Fibroblast of upper back skin (primary cell): ENCODE results near the gene LINGO1.

Source experiments
- DNase-seq: peaks from one replicate; pipeline ENCODE4 v3.0.0-alpha.2; 2013

LINGO1 gene

GRCh38 chr15:77589839-77590238, 42.9 kb downstream of the LINGO1 start:
- no peak for DNase-seq

GRCh38 chr15:77588126-77588525, 44.6 kb downstream of the LINGO1 start:
- no peak for DNase-seq

- no peak for DNase-seq
Measured at GRCh38 chr15:77584691-77585090, 48.0 kb downstream of the LINGO1 start.

DNA sequence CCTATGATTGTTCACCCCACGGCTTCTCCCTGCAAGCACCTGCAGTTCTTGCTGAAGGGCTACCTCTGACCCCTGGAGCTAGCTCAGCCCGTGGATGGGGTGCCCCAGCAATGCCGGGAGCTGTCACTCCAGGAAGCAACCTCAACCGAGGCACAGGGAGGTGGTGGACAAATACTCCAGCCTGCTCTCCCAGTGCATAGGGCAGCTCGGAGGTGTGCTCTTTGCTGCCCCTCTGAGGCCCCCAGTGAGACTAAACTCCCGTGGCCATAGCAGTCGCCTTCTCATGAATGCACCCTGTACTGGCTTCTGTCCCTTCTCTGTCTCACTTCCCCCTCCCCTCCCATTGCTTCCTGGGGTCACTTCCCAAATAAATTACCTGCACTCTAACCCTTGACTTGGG, 48.5 kb downstream of the LINGO1 start:
- DNase-seq = no peak

- no peak for DNase-seq
Measured at GRCh38 chr15:77582763-77583162, 49.9 kb downstream of the LINGO1 start.

DNA sequence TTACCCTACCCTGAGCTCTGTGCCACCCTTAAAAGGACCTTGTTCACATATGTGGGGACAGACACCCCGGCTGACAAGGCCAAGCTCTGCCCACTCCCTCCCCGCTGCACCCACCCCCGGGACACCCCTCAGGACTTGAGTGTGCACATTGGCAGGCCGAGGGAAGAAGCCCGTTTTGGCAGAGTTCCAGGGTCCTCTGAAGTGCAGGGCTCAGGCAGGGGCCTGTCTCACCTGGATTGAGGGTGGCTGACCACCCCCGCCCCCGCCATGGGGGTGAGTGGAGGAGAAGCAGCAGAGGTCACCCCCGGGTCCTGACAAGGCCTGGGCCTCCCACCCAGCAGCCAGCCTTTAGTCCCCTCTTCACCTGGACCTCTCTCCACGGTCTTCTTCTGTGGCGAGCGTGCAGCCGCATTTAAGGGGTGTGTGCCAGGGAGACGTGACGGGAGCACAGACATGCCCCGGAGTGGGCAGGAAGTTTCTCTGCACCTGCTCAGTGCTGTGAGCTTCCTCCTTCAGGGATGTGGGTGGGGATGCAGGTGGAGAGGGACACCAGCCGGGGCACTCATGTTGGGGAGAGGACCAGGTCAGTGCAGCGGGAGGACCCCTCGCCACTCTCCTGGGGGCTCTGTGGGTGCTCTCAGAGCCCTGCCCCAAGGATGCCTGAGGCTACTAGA, 50.7 kb downstream of the LINGO1 start:
- DNase-seq = no peak

DNA sequence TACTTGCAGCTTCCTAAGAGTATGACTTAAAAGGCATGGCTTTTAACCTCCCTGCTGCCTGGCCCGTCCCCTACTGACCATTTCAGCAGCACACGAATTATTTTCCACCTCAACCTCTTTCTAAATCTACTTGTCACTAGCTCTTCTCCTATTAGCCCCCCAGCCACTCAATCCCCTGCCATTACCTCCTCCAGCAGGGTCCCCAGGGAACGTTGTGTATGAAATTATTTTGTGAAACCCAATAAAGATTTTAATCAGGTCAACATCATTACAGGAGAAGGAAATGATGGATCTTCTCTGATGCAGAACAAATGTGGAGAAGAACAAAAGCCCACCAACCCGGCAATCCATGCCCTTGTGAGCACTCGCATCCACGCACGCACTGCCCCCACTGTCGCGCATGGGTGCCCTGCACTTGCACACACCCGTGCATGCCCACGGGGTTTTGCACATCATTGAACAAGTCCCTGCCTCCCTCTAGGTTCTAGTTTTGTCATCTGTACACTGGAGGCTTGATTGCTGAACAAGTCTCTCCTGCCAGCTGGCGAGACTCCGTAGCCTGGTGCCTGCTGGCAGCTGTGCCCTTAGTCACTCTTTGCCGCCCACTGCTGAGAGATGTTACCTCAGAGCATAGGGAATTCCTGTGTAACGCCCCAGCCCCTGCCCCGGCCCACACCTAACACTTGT, 51.6 kb downstream of the LINGO1 start:
- DNase-seq = no peak

DNA sequence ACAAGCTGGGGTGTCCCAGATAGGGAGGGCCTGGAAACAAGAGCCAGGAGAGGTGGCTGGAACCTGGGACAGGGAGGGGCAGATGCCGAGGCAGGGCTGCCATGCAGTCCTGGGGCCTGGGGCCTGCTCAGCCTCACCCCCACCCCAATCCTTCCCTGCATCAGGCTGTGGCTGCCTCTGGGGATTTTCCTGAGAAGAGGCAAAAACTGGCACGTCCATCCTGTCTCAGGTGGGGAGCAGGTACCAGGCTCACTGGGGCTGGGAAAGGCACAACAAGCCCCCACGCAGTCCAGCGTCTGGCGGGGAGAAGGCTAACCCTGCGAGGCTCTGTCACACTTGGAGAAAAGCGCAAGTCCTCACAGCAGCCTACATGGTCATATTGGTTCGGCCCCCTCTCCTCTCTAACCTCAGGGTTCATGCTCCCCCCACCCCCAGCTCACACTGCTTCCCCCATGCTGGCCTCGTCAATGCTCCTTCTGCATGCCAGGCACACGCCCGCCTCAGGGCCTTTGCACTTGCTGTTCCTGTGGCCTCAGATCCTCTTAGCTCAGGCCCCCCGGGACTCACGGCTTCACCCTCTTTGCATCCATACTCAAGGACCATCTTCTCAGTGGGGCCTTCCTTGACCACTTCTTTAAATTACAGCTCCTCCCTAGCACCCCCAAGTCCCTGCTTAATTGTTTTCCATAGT, 53.1 kb downstream of the LINGO1 start:
- no peak for DNase-seq

GRCh38 chr15:77578641-77579372, 53.9 kb downstream of the LINGO1 start:
- DNase-seq = no peak

GRCh38 chr15:77577366-77577950, 55.3 kb downstream of the LINGO1 start:
- DNase-seq = no peak

DNA sequence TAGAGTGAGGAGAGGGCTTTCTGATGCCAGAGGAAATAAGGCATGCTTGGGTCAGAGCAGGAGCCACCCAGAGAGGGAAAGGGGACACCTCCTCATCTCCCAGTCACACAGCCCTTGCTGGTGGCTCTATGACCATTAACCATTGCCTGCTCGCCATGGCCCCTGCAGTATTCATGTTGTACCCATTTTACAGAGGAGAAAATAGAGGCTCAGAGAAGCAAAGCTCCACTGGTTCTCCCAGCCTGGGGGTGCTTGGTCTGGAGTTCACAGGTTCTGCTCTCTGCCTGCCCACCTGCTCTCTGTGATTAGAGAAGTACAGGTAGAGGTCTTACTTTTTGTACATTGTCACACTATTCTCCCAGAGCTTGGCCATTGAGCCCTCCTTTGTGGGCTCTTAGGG, 56.2 kb downstream of the LINGO1 start:
- no peak for DNase-seq

GRCh38 chr15:77575203-77575934, 57.3 kb downstream of the LINGO1 start:
- DNase-seq = no peak

- DNase-seq = no peak
Measured at GRCh38 chr15:77574521-77575202, 58.0 kb downstream of the LINGO1 start.

- DNase-seq = no peak
Measured at GRCh38 chr15:77573802-77574201, 58.9 kb downstream of the LINGO1 start.

- DNase-seq = no peak
Measured at GRCh38 chr15:77572186-77572585, 60.5 kb downstream of the LINGO1 start.

GRCh38 chr15:77571741-77572140, 61.0 kb downstream of the LINGO1 start:
- DNase-seq = no peak

DNA sequence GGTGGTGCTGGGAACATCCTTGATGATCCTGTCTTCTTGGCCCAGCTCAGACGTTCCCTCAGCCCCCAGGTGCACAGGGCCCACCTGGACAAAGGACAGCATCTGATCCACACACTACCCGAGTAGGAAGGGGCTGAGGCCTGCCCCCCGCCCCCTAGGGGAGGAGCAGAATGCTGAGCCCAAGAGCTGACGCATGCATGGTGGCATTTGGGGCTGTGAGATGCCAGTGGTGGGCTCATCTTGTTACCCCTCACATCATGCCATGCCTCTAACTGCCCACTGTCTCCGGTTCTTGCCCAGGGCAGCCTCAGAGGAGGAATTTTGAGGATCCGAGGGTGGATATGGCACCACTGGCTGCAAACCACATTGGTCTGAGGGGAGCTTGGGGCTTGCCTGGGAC, 61.5 kb downstream of the LINGO1 start:
- DNase-seq = no peak

DNA sequence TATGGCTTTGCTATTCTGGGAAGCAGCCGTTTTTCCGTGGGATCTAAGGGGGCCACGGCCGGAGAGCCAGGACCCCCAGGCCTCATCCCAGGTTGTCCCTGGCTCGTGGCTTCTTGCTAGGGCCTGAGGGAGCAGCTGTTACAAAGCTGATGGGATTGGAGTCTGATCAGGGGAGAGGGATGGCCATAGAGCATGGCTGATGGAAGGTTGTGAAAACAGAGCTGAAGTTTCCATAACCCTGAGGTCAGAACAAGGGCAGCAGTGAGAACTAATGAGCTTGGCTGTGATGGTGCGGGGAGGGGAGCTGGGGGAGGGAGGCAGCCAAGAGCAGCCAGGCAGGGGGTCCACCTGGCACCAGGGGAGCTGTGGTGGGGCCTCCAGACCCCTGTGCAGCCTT, 63.0 kb downstream of the LINGO1 start:
- no peak for DNase-seq

- DNase-seq = peak; percentile 17
Measured at GRCh38 chr15:77568973-77569728, 63.6 kb downstream of the LINGO1 start.

GRCh38 chr15:77568014-77568972, 64.4 kb downstream of the LINGO1 start:
- no peak for DNase-seq
